ENCODE data around the gene SPATA22. TPM values are rescaled to one million over a fixed set of nuclear protein-coding genes. Genes with fewer than 3 reads are reported as not detected.

SPATA22 gene
- total and polyA plus RNA-seq, 2 of the 4 experiments (the other 2 are of a cell fraction), result 0.18 to 0.29 TPM

DNA sequence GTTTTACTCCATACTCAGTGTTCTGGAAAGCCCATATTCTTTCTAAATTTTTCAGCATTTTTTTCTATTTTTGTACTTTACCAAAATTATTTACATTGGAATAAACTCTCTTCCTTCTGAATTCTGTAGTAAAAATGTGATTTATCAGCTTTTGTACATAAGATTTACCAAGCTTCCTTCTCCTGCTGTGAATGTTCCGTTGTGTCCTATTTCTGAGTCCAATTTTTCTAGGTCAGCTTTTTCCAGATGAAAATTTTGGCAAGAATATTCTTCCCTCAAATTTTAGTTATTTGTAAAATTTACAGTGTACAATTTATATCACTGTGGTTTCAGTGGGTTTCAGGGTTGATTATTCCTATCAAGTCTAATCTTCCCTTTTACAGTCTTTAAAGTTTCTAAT, 31.7 kb upstream of the SPATA22 start:
- Histone ChIP-seq H4K8ac (ENCODE audit: low read depth in 2 of 2, low read length in 2 of 2) (no peak overlapping the region), H2AFZ (replicated peaks; ENCODE audit: low read length, poor library complexity) (no peak overlapping the region), H3K4ac (ENCODE audit: low read depth, low read length) (no peak overlapping the region), H2AK9ac (replicated peaks; ENCODE audit: low read depth, low read length, poor library complexity) (no peak overlapping the region), H2BK5ac (ENCODE audit: low read depth, low read length, poor library complexity, severe bottlenecking) (no peak overlapping the region), H3K18ac (ENCODE audit: low read depth, low read length) (no peak overlapping the region), H3K4me2 (ENCODE audit: low read depth, low read length) (no peak overlapping the region), H4K91ac (ENCODE audit: insufficient read depth, low read depth, low read length) (no peak overlapping the region), H4K5ac (ENCODE audit: low read depth, low read length) (no peak overlapping the region), H3K4me3 (ENCODE audit: insufficient read depth, low read depth, low read length) (no peak overlapping the region), H2BK20ac (ENCODE audit: low read depth, low read length) (no peak overlapping the region), H4K20me1 (ENCODE audit: insufficient read depth, low read length) (no peaks in the 10 kb centered on the region), H3K56ac (ENCODE audit: extremely low read depth, insufficient read depth, low read length) (no peak overlapping the region), H3K14ac (replicated peaks; ENCODE audit: low read depth, low read length) (no peak overlapping the region), H3K9ac (ENCODE audit: low read depth, low read length) (no peak overlapping the region), H3K27me3 (ENCODE audit: control insufficient read depth, insufficient read depth, low read length) (no peaks in the 10 kb centered on the region), H2AK5ac (ENCODE audit: low read depth, low read length) (no peak overlapping the region), H2BK15ac (ENCODE audit: low read depth, low read length) (no peak overlapping the region), H3K79me1 (ENCODE audit: low read depth in 1 of 2, low read length in 2 of 2) (no peaks in the 10 kb centered on the region), H3K36me3 (ENCODE audit: control insufficient read depth, insufficient read depth, low read length) (no peaks in the 10 kb centered on the region), H3K27ac (ENCODE audit: insufficient read depth, low read length) (no peak overlapping the region), H3K23ac (ENCODE audit: low read depth, low read length) (no peak overlapping the region), H3K4me1 (ENCODE audit: control insufficient read depth, insufficient read depth, low read length) (no peaks in the 10 kb centered on the region), H2BK120ac (ENCODE audit: low read depth, low read length) (no peak overlapping the region), H3K9me1 (ENCODE audit: insufficient read depth, low read length) (no peaks in the 10 kb centered on the region), H3K9me3 (ENCODE audit: control insufficient read depth, insufficient read depth, low read length) (no peaks in the 10 kb centered on the region)
- no TSS peak for BruUV-seq (replicated peaks)
- ChIA-PET CTCF (no interaction called here), POLR2A (ENCODE audit: unreplicated experiment) (no interaction called here)
- ATAC-seq (ENCODE audit: low read depth), result no peak
- intact Hi-C loops (cut with micrococcal nuclease), result no loop called here
- WGBS, 2 experiments (ENCODE audit: extremely low coverage in 2 of 2, insufficient read length in 1 of 2), result no CpG with 5 or more reads among the region's 1 CpG
- dilution Hi-C loops (cut with HindIII; ENCODE audit: low sequenced_read_pairs, unreplicated experiment), result no loop called here
- in situ Hi-C loops (cut with MboI; ENCODE audit: low sequenced_read_pairs), result no loop called here
- no peak for DNase-seq
- TF ChIP-seq POLR2A (IDR thresholded peaks at IDR 0.05; ENCODE audit: low read depth, low read length), result no peak
- TF ChIP-seq USF2 (IDR thresholded peaks at IDR 0.05; ENCODE audit: low read depth, low read length), result no peak
- TF ChIP-seq MAFK (IDR thresholded peaks at IDR 0.05; ENCODE audit: low read depth, low read length), result no peak
- no peak for TF ChIP-seq MXI1 (IDR thresholded peaks at IDR 0.05; ENCODE audit: borderline replicate concordance, low read depth, low read length)
- no peak for TF ChIP-seq SMC3 (IDR thresholded peaks at IDR 0.05; ENCODE audit: low read depth, low read length)
- no peak for TF ChIP-seq RAD21 (IDR thresholded peaks at IDR 0.05; ENCODE audit: low read length)
- TF ChIP-seq CHD1 (IDR thresholded peaks at IDR 0.05; ENCODE audit: low read depth, low read length), result no peak
- TF ChIP-seq MAZ (IDR thresholded peaks at IDR 0.05; ENCODE audit: borderline replicate concordance, low read depth, low read length), result no peak
- TF ChIP-seq BHLHE40 (IDR thresholded peaks at IDR 0.05; ENCODE audit: low read depth, low read length), result no peak
- no peak for TF ChIP-seq FOS (IDR thresholded peaks at IDR 0.05; ENCODE audit: low read depth, low read length)
- no peak for TF ChIP-seq RCOR1 (IDR thresholded peaks at IDR 0.05; ENCODE audit: insufficient replicate concordance, low read length)
- TF ChIP-seq RFX5 (IDR thresholded peaks at IDR 0.05; ENCODE audit: low read depth, low read length), result no peak
- TF ChIP-seq CEBPB (IDR thresholded peaks at IDR 0.05; ENCODE audit: low read depth, low read length), result no peak
- no peak for TF ChIP-seq CTCF (conservative IDR thresholded peaks at IDR 0.05; ENCODE audit: low read depth, low read length)
- TF ChIP-seq ELK1 (IDR thresholded peaks at IDR 0.05; ENCODE audit: borderline replicate concordance, low read depth, low read length), result no peak
- no peak for TF ChIP-seq NFE2L2 (IDR thresholded peaks at IDR 0.05; ENCODE audit: low read depth, low read length)

Data from IMR-90 (cell line).